HepG2 (cell line): ENCODE data around the gene MEF2B. TPM values are rescaled to one million over a fixed set of nuclear protein-coding genes. Genes with fewer than 3 reads are reported as not detected.

Experiments used
- ARID5B ChIP-seq: IDR thresholded peaks from 2 replicates; pipeline ENCODE4 v1.4.0; 2020; ENCODE audit warnings: mild to moderate bottlenecking, missing genetic modification reagents
- ATF4 ChIP-seq, 2 experiments: fragments of 450-650 bp in 1 of 2; sonication (generic) in 1 of 2; formaldehyde crosslinking; IDR thresholded peaks; 2 replicates each; pipeline versions ENCODE4 v1.5.0 to v1.8.0; 2020 to 2022; ENCODE audit warnings: mild to moderate bottlenecking in 1 of 2, missing genetic modification reagents in 1 of 2
- BHLHE40 ChIP-seq: IDR thresholded peaks from 2 replicates; pipeline ENCODE4 v1.6.1; 2011; ENCODE audit warnings: low read length, improper control_type of control experiment
- CHCHD3 ChIP-seq: sonication (generic); formaldehyde crosslinking; IDR thresholded peaks from 2 replicates; pipeline ENCODE4 v1.8.0; 2022; ENCODE audit warnings: mild to moderate bottlenecking, missing genetic modification reagents, moderate library complexity
- GPN1 ChIP-seq: sonication (generic); formaldehyde crosslinking; IDR thresholded peaks from 2 replicates; pipeline ENCODE4 v1.5.1; 2020; ENCODE audit warnings: missing genetic modification reagents, borderline replicate concordance
- HMG20B ChIP-seq: conservative IDR thresholded peaks from 2 replicates; pipeline ENCODE4 v1.6.1; 2016; ENCODE audit warnings: missing genetic modification reagents, missing compliant biosample characterization
- HNRNPL ChIP-seq: fragments of 200-400 bp; formaldehyde crosslinking; IDR thresholded peaks from 2 replicates; pipeline ENCODE4 v1.6.1; 2017; ENCODE audit warnings: mild to moderate bottlenecking, low read depth, low read length
- KAT7 ChIP-seq: IDR thresholded peaks from 2 replicates; pipeline ENCODE4 v1.6.1; 2018; ENCODE audit warnings: borderline replicate concordance, missing compliant biosample characterization
- KAT8 ChIP-seq: IDR thresholded peaks from 2 replicates; pipeline ENCODE4 v1.6.1; 2016; ENCODE audit warnings: missing genetic modification reagents, missing compliant biosample characterization
- MYPOP ChIP-seq: sonication (generic); formaldehyde crosslinking; IDR thresholded peaks from 2 replicates; pipeline ENCODE4 v1.8.1; 2023; ENCODE audit warnings: mild to moderate bottlenecking, moderate library complexity, missing genetic modification reagents
- NCOA5 ChIP-seq: sonication (generic); formaldehyde crosslinking; IDR thresholded peaks from 2 replicates; pipeline ENCODE4 v1.4.0; 2020; ENCODE audit warnings: missing genetic modification reagents
- RFXANK ChIP-seq: IDR thresholded peaks from 2 replicates; pipeline ENCODE4 v1.6.1; 2016
- SKI ChIP-seq: fragments of 450-650 bp; IDR thresholded peaks from one replicate; pipeline ENCODE4 v1.6.1; 2018; ENCODE audit warnings: mild to moderate bottlenecking; ENCODE audit not compliant: partially characterized antibody
- SP5 ChIP-seq: IDR thresholded peaks from 2 replicates; pipeline ENCODE4 v1.6.1; 2016; ENCODE audit warnings: low read depth, borderline replicate concordance
- TCF7L2 ChIP-seq: IDR thresholded peaks from 2 replicates; pipeline ENCODE4 v1.6.1; 2011; ENCODE audit warnings: mild to moderate bottlenecking, low read depth, low read length, moderate library complexity
- YEATS2 ChIP-seq: sonication (generic); formaldehyde crosslinking; IDR thresholded peaks from 2 replicates; pipeline ENCODE4 v1.4.0; 2020; ENCODE audit warnings: missing genetic modification reagents, borderline replicate concordance
- ZBTB37 ChIP-seq: sonication (generic); formaldehyde crosslinking; IDR thresholded peaks from 2 replicates; pipeline ENCODE4 v1.4.0; 2020; ENCODE audit warnings: mild to moderate bottlenecking, missing genetic modification reagents
- ZNF207 ChIP-seq: fragments of 450-650 bp; IDR thresholded peaks from 2 replicates; pipeline ENCODE4 v1.6.1; 2016; ENCODE audit warnings: antibody characterized with exemption, borderline replicate concordance
- ZNF639 ChIP-seq: conservative IDR thresholded peaks from 2 replicates; pipeline ENCODE4 v1.6.1; 2018; ENCODE audit warnings: missing genetic modification reagents
- ZNF672 ChIP-seq: sonication (generic); formaldehyde crosslinking; IDR thresholded peaks from 2 replicates; pipeline ENCODE4 v1.8.1; 2022; ENCODE audit warnings: missing genetic modification reagents
- ZSCAN31 ChIP-seq: sonication (generic); formaldehyde crosslinking; IDR thresholded peaks from 2 replicates; pipeline ENCODE4 v1.5.0; 2020; ENCODE audit warnings: low read depth, mild to moderate bottlenecking, missing genetic modification reagents
- polyA plus RNA-seq, 8 experiments: library from polyadenylated mRNA; depleted of rRNA in 3 of 8; stranded (reverse) in 7 of 8; unstranded in 1 of 8; fragments of >200 nt; fragmentation: Illumina TruSeq in 4 of 8; extraction: Trizol in 4 of 8; gene quantifications; 2 replicates each; pipeline versions ENCODE4 v1.2.1 to v1.2.3, GENCODE V29; 2011 to 2016; ENCODE audit warnings: low read depth in 4 of 8, missing spikeins in 1 of 8, mixed read lengths in 1 of 8; ENCODE audit not compliant: insufficient read depth in 1 of 8
- total RNA-seq, 5 experiments: library from RNA; depleted of rRNA; stranded (reverse); fragments of >200 nt; fragmentation: Illumina TruSeq; extraction: Trizol; gene quantifications; 2 replicates each; pipeline ENCODE4 v1.2.3, GENCODE V29; 2016; ENCODE audit warnings: low read depth in 1 of 5

The MEF2B gene
- total and polyA plus RNA-seq, 2 of the 13 experiments (the other 11 are each of a cell fraction or from before 2014, with no cell fraction given): 1.2 to 1.7 TPM

GRCh38 chr19:19138109-19138981 lies 31.7 kb downstream of the MEF2B start, which contains the start of gene TMEM161A (continued):
- TF ChIP-seq ARID5B (CRISPR knock-in tag): peak; percentile 40; the same call in 1 of the 2 replicates
- no peak for TF ChIP-seq CHCHD3 (CRISPR knock-in tag)
- no peak for TF ChIP-seq ZBTB37 (CRISPR knock-in tag)
- TF ChIP-seq ATF4 (CRISPR knock-in tag; IDR thresholded peaks at IDR 0.05): no peak
- peak; percentile 31; the same call in 1 of the 2 replicates for TF ChIP-seq BHLHE40
- no peak for TF ChIP-seq NCOA5 (CRISPR knock-in tag)
- TF ChIP-seq ZNF672 (CRISPR knock-in tag): no peak
- no peak for TF ChIP-seq TCF7L2
- no peak for TF ChIP-seq KAT7
- no peak for TF ChIP-seq ZNF207
- TF ChIP-seq RFXANK: peak; percentile 66; the same call in 1 of the 2 replicates
- TF ChIP-seq GPN1 (CRISPR knock-in tag): no peak
- 0 out of 2 replicates have a peak, but pooled peaks have one; percentile 16 for TF ChIP-seq HNRNPL
- no peak; the same call in 1 of the 2 replicates for TF ChIP-seq SP5 (CRISPR knock-in tag)
- peak; percentile 34; the same call in 1 of the 2 replicates for TF ChIP-seq YEATS2 (CRISPR knock-in tag)
- TF ChIP-seq ZSCAN31 (CRISPR knock-in tag): peak; percentile 62; the same call in 1 of the 2 replicates
- no peak for TF ChIP-seq ZNF639 (CRISPR knock-in tag)
- TF ChIP-seq MYPOP: no peak
- TF ChIP-seq KAT8 (CRISPR knock-in tag): peak; percentile 72
- TF ChIP-seq SKI: peak; percentile 37
- TF ChIP-seq HMG20B: no peak
